GM19035 (cell line): ENCODE data around the gene METTL2A.
"Not testable (repeated sequence)": the region's sequence is repeated elsewhere in the genome, so short reads cannot be mapped to it uniquely, and the experiment has no call there.

Experiments used
- ATAC-seq: cut with Tn5 transposase; IDR thresholded peaks from one replicate; pipeline ENCODE4 v1.9.1; 2021; ENCODE audit not compliant: unreplicated experiment

METTL2A gene

GRCh38 chr17:62423647-62424461 lies at the start of gene METTL2A:
TSS of gene METTL2A (plus strand) at chr17:62423897. CDS start at chr17:62423903, 6 bp downstream.
- ATAC-seq, result peak; percentile 95

- ATAC-seq, result no peak
These were observed 43.4 kb upstream of the METTL2A start, which contains the start of gene EFCAB3 for GRCh38 chr17:62380253-62380652. TSS of gene EFCAB3 (plus strand) at chr17:62380553. CDS start at chr17:62382980, 2,427 bp downstream.

GRCh38 chr17:62381561-62381960 lies 42.1 kb upstream of the METTL2A start:
- ATAC-seq, result no peak

GRCh38 chr17:62388856-62389255 lies 34.8 kb upstream of the METTL2A start:
- ATAC-seq, result no peak

GRCh38 chr17:62392908-62393307 lies 30.8 kb upstream of the METTL2A start:
- no peak for ATAC-seq

GRCh38 chr17:62398891-62399290 lies 24.8 kb upstream of the METTL2A start:
- no peak for ATAC-seq

- ATAC-seq, result no peak
These were observed 18.2 kb upstream of the METTL2A start for GRCh38 chr17:62405451-62405850.

- ATAC-seq, result not testable (repeated sequence)
These were observed 10.6 kb upstream of the METTL2A start for GRCh38 chr17:62413090-62413489.

GRCh38 chr17:62426214-62426613 lies 2.5 kb downstream of the METTL2A start:
- not testable (repeated sequence) for ATAC-seq

- ATAC-seq, result not testable (repeated sequence)
These were observed 11.6 kb downstream of the METTL2A start for GRCh38 chr17:62435251-62435650.

- not testable (repeated sequence) for ATAC-seq
These were observed 17.5 kb downstream of the METTL2A start for GRCh38 chr17:62441181-62441580.

- ATAC-seq, result no peak
These were observed 20.4 kb downstream of the METTL2A start for GRCh38 chr17:62444063-62444462.

- ATAC-seq, result not testable (repeated sequence)
These were observed 22.1 kb downstream of the METTL2A start for GRCh38 chr17:62445791-62446190.

- ATAC-seq, result not testable (repeated sequence)
These were observed 28.5 kb downstream of the METTL2A start for GRCh38 chr17:62452195-62452594.

- ATAC-seq, result not testable (repeated sequence)
These were observed 29.3 kb downstream of the METTL2A start for GRCh38 chr17:62453041-62453440.

GRCh38 chr17:62453656-62454055 lies 30.0 kb downstream of the METTL2A start:
- peak; percentile 28 for ATAC-seq

GRCh38 chr17:62454111-62454510 lies 30.4 kb downstream of the METTL2A start:
- peak; percentile 54 for ATAC-seq

- no peak for ATAC-seq
These were observed 32.3 kb downstream of the METTL2A start for GRCh38 chr17:62456016-62456415.

- ATAC-seq, result not testable (repeated sequence)
These were observed 34.8 kb downstream of the METTL2A start for GRCh38 chr17:62458483-62458882.

GRCh38 chr17:62464422-62464821 lies 40.7 kb downstream of the METTL2A start:
- not testable (repeated sequence) for ATAC-seq

GRCh38 chr17:62465271-62465670 lies 41.6 kb downstream of the METTL2A start:
- not testable (repeated sequence) for ATAC-seq

- not testable (repeated sequence) for ATAC-seq
These were observed 47.1 kb downstream of the METTL2A start for GRCh38 chr17:62470666-62471379.
